HG03439 (cell line): Measurements from ENCODE around the gene SMO.
"Not testable (repeated sequence)": the region's sequence is repeated elsewhere in the genome, so short reads cannot be mapped to it uniquely, and the experiment has no call there.

Experiments
- ATAC-seq: cut with Tn5 transposase; IDR thresholded peaks from one replicate; pipeline ENCODE4 v1.9.1; 2021; ENCODE audit warnings: mild to moderate bottlenecking, moderate library complexity; ENCODE audit not compliant: unreplicated experiment

The SMO gene

GRCh38 chr7:129227646-129228578 is 39.5 kb downstream of the SMO start:
- no peak for ATAC-seq

GRCh38 chr7:129228633-129229032 is 40.2 kb downstream of the SMO start:
- ATAC-seq: no peak

GRCh38 chr7:129231666-129232065 is 43.2 kb downstream of the SMO start:
- no peak for ATAC-seq

- ATAC-seq: no peak
Observed at GRCh38 chr7:129238546-129238945, 50.1 kb downstream of the SMO start.

GRCh38 chr7:129240119-129240820 is 51.8 kb downstream of the SMO start:
- ATAC-seq: no peak

GRCh38 chr7:129244220-129244619 is 55.8 kb downstream of the SMO start:
- ATAC-seq: no peak

- no peak for ATAC-seq
Observed at GRCh38 chr7:129245533-129245932, 57.1 kb downstream of the SMO start.

- ATAC-seq: no peak
Observed at GRCh38 chr7:129247087-129247486, 58.7 kb downstream of the SMO start.

GRCh38 chr7:129252128-129252527 is 63.7 kb downstream of the SMO start:
- ATAC-seq: no peak

- not testable (repeated sequence) for ATAC-seq
Observed at GRCh38 chr7:129252603-129253002, 64.2 kb downstream of the SMO start.

- ATAC-seq: no peak
Observed at GRCh38 chr7:129255800-129256199, 67.4 kb downstream of the SMO start.

GRCh38 chr7:129256221-129256620 is 67.8 kb downstream of the SMO start:
- no peak for ATAC-seq

GRCh38 chr7:129257168-129257567 is 68.7 kb downstream of the SMO start:
- ATAC-seq: no peak

- no peak for ATAC-seq
Observed at GRCh38 chr7:129258649-129259389, 70.4 kb downstream of the SMO start.

- ATAC-seq: no peak
Observed at GRCh38 chr7:129262324-129262723, 73.9 kb downstream of the SMO start.
